ENCODE data around the gene PFN2. TPM values are rescaled to one million over a fixed set of nuclear protein-coding genes. Genes with fewer than 3 reads are reported as not detected.

Gene PFN2
- total and polyA plus RNA-seq, 2 donors (not counting 1 experiment from before 2014, with no cell fraction given) = 343 to 627 TPM

GRCh38 chr3:149959443-149959842, 11.3 kb downstream of the PFN2 start:
- Histone ChIP-seq H2AFZ (ENCODE audit: low read length) (no peak overlapping the region), H3K4me1 (ENCODE audit: control insufficient read depth, extremely low read depth, insufficient read depth, low read length) (peaks cover 5% of the 10 kb centered on the region), H3K9ac (ENCODE audit: insufficient read depth, low read length) (no peak overlapping the region), H3K27ac (ENCODE audit: insufficient read depth, low read length) (no peak overlapping the region), H3K4me2 (ENCODE audit: extremely low read depth, insufficient read depth, low read length) (no peak overlapping the region), H3K9me3 (ENCODE audit: control insufficient read depth, insufficient read depth, low read depth, low read length) (no peaks in the 10 kb centered on the region), H3K27me3 (ENCODE audit: control insufficient read depth, insufficient read depth, low read length) (no peaks in the 10 kb centered on the region), H3K79me2 (ENCODE audit: control insufficient read depth, insufficient read depth, low read length) (peaks cover 49% of the 10 kb centered on the region), H4K20me1 (ENCODE audit: control insufficient read depth, extremely low read depth, insufficient read depth, low read length) (no peaks in the 10 kb centered on the region), H3K4me3 (replicated peaks in 1 of 4; ENCODE audit: control extremely low read depth in 1 of 4, insufficient read depth in 1 of 4, low read depth in 3 of 4, low read length in 4 of 4) (no peak overlapping the region), H3K36me3 (ENCODE audit: control insufficient read depth, insufficient read depth, low read length) (peaks cover 2% of the 10 kb centered on the region)
- DNase-seq (ENCODE audit: low read depth in 2 of 2) = peak in 1 of 2 donors; percentile 28
- no peak for TF ChIP-seq EZH2 (IDR thresholded peaks at IDR 0.05; ENCODE audit: low read length, missing control alignments)
- TF ChIP-seq CTCF (conservative IDR thresholded peaks at IDR 0.05 in 1 of 2, IDR thresholded peaks at IDR 0.05 in 1 of 2; ENCODE audit: low read depth in 1 of 2, low read length in 2 of 2) = no peak

- Histone ChIP-seq H3K4me1 (ENCODE audit: control insufficient read depth, extremely low read depth, insufficient read depth, low read length) (no peaks in the 10 kb centered on the region), H2AFZ (ENCODE audit: low read length) (no peak overlapping the region), H3K27me3 (ENCODE audit: control insufficient read depth, insufficient read depth, low read length) (no peaks in the 10 kb centered on the region), H3K4me2 (ENCODE audit: extremely low read depth, insufficient read depth, low read length) (no peak overlapping the region), H3K9ac (ENCODE audit: insufficient read depth, low read length) (no peak overlapping the region), H4K20me1 (ENCODE audit: control insufficient read depth, extremely low read depth, insufficient read depth, low read length) (no peaks in the 10 kb centered on the region), H3K4me3 (replicated peaks in 1 of 4; ENCODE audit: control extremely low read depth in 1 of 4, insufficient read depth in 1 of 4, low read depth in 3 of 4, low read length in 4 of 4) (no peak overlapping the region), H3K27ac (ENCODE audit: insufficient read depth, low read length) (no peak overlapping the region), H3K36me3 (ENCODE audit: control insufficient read depth, insufficient read depth, low read length) (peaks cover 2% of the 10 kb centered on the region), H3K9me3 (ENCODE audit: control insufficient read depth, insufficient read depth, low read depth, low read length) (no peaks in the 10 kb centered on the region), H3K79me2 (ENCODE audit: control insufficient read depth, insufficient read depth, low read length) (peaks cover 38% of the 10 kb centered on the region)
- DNase-seq (ENCODE audit: low read depth in 2 of 2) = no peak
- TF ChIP-seq CTCF (conservative IDR thresholded peaks at IDR 0.05 in 1 of 2, IDR thresholded peaks at IDR 0.05 in 1 of 2; ENCODE audit: low read depth in 1 of 2, low read length in 2 of 2) = no peak
- no peak for TF ChIP-seq EZH2 (IDR thresholded peaks at IDR 0.05; ENCODE audit: low read length, missing control alignments)
These were observed 12.4 kb downstream of the PFN2 start for GRCh38 chr3:149958171-149958796.

- Histone ChIP-seq H3K4me3 (replicated peaks in 1 of 4; ENCODE audit: control extremely low read depth in 1 of 4, insufficient read depth in 1 of 4, low read depth in 3 of 4, low read length in 4 of 4) (no peak overlapping the region), H3K9ac (ENCODE audit: insufficient read depth, low read length) (no peak overlapping the region), H3K4me2 (ENCODE audit: extremely low read depth, insufficient read depth, low read length) (no peak overlapping the region), H3K27ac (ENCODE audit: insufficient read depth, low read length) (no peak overlapping the region), H3K36me3 (ENCODE audit: control insufficient read depth, insufficient read depth, low read length) (peaks cover 2% of the 10 kb centered on the region), H4K20me1 (ENCODE audit: control insufficient read depth, extremely low read depth, insufficient read depth, low read length) (no peaks in the 10 kb centered on the region), H3K27me3 (ENCODE audit: control insufficient read depth, insufficient read depth, low read length) (no peaks in the 10 kb centered on the region), H3K79me2 (ENCODE audit: control insufficient read depth, insufficient read depth, low read length) (peaks cover 34% of the 10 kb centered on the region), H3K9me3 (ENCODE audit: control insufficient read depth, insufficient read depth, low read depth, low read length) (no peaks in the 10 kb centered on the region), H2AFZ (ENCODE audit: low read length) (no peak overlapping the region), H3K4me1 (ENCODE audit: control insufficient read depth, extremely low read depth, insufficient read depth, low read length) (no peaks in the 10 kb centered on the region)
- DNase-seq (ENCODE audit: low read depth in 2 of 2) = no peak
- TF ChIP-seq CTCF (conservative IDR thresholded peaks at IDR 0.05 in 1 of 2, IDR thresholded peaks at IDR 0.05 in 1 of 2; ENCODE audit: low read depth in 1 of 2, low read length in 2 of 2) (no peak), EZH2 (IDR thresholded peaks at IDR 0.05; ENCODE audit: low read length, missing control alignments) (no peak)
These were observed 13.2 kb downstream of the PFN2 start for GRCh38 chr3:149957361-149958125.

Measured in fibroblast of lung (primary cell).